EH (cell line): ENCODE data around the gene TRAPPC4.
"Not testable (repeated sequence)": the region's sequence is repeated elsewhere in the genome, so short reads cannot be mapped to it uniquely, and the experiment has no call there.

ENCODE experiments used
- DNase-seq: peaks from one replicate; pipeline ENCODE4 v3.0.0-alpha.2; 2015; ENCODE audit warnings: low read depth

TRAPPC4 gene

GRCh38 chr11:119034813-119035212 is 16.2 kb downstream of the TRAPPC4 start:
- no peak for DNase-seq

DNA sequence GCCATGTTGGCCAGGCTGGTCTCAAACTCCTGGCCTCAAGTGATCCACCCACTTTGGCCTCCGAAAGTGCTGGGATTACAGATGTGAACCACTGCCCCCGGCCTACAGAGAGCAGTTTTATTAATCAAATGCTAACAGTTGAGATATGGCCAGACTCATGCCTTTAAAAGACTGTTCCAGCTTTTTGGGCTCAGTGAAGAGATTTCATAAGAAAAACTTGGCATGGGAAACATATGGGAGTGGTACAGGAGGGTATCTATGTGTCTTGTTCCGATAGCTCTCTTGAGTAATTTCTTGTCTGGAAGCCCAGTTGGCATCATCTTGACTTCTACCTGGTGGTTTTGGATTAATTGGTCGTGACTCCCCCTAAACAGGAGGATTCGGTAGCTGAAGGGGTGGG is 20.3 kb downstream of the TRAPPC4 start:
- DNase-seq: no peak

DNA sequence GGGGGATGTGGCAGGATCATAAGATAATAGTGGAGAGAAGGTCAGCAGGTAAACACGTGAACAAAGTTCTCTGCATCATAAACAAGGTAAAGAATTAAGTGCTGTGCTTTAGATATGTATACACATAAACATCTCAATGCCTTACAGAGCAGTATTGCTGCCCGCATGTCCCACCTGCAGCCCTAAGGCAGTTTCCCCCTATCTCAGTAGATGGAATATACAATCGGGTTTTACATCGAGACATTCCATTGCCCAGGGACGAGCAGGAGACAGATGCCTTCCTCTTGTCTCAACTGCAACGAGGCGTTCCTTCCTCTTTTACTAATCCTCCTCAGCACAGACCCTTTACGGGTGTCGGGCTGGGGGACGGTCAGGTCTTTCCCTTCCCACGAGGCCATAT is 20.9 kb downstream of the TRAPPC4 start:
- not testable (repeated sequence) for DNase-seq

DNA sequence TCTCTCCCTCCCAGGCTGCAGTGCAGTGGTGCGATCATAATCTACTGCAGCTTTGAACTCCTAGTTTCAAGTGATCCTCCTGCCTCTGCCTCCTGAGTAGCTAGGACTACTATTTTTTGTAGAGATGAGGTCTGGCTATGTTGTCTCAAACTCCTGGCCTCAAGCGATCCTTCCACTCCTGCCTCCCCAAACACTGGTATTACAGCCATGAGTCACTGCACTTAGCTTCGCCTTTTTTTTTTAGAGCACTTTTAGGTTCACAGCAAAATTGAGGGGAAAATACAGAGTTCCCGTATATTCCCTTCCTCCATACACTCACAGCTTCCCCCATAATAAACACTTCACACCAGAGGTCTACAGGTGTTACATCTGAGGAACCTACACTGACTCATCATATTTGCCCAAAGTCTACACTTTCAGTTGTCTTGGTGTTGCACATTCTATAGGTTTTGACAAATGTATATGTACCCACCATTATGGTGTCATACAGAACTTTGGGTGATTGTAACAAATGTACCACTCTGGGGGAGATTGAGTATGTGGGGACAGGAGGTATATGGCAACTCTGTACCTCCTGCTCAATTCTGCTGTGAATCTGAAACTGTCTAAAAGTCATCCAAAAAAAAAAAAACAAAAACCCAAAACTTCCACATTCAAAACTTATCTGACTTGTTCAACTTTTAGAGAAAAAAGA is 23.4 kb downstream of the TRAPPC4 start:
- DNase-seq: peak; percentile 26

DNA sequence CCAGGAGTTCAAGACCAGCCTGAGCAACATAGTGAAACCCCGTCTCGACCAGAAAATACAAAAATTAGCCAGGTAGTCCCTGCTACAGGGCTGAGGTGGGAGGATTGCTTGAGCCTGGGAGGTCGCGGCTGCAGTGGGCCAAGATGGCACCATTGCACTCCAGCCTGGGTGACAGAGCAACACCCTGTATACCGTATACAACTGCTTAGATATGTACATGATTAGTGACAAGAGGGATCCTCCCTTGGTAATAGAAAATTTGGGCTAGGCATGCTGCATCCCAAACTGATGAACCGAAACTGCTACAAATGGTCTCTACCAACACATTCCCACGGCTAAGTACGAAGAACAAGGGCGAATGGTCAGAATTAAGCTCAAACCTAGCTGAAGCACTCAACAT is 24.4 kb downstream of the TRAPPC4 start:
- no peak for DNase-seq

GRCh38 chr11:119044708-119045107 is 26.1 kb downstream of the TRAPPC4 start:
- no peak for DNase-seq

DNA sequence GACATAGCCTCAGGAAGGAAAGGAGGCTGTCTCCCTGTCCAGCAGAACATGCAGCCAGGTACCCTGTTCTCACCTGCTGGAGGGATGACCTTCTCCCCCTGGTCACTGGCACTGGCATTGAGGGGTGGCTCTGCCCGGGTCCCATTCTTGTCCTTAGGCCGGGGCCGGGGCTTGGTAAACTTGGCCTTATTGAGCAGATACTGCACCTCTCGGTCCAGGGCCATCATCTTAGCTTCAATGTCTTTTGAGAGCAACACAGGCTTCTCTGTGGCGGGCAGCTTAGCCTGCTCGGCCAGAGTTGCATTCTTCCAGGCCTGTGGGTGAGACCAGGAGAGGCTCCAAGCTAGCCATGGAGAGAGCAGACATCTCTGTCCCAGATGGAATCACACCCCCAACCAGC is 27.9 kb downstream of the TRAPPC4 start:
- no peak for DNase-seq

GRCh38 chr11:119047205-119047604 is 28.6 kb downstream of the TRAPPC4 start:
- DNase-seq: no peak

DNA sequence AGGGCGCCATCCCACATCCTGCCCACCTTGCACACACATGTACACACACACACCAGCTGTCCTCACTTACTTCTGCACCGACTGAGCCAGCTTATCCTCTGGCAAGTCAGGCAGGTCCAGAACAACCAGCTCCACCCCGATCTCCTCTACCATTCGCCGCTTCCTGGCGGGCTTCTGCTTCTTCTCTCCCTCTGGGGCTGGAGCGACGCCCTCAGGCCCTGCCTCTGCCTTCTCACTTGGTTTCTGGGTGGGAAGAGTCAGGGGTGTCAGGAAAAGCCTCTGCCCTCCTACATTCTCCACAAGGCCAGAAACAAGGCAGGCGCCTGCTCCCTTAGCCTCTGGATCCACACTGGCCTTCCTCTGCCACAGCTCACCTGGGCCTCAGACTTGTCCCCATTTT is 30.1 kb downstream of the TRAPPC4 start:
- DNase-seq: no peak

- no peak for DNase-seq
Observed at GRCh38 chr11:119049081-119049480, 30.5 kb downstream of the TRAPPC4 start.

DNA sequence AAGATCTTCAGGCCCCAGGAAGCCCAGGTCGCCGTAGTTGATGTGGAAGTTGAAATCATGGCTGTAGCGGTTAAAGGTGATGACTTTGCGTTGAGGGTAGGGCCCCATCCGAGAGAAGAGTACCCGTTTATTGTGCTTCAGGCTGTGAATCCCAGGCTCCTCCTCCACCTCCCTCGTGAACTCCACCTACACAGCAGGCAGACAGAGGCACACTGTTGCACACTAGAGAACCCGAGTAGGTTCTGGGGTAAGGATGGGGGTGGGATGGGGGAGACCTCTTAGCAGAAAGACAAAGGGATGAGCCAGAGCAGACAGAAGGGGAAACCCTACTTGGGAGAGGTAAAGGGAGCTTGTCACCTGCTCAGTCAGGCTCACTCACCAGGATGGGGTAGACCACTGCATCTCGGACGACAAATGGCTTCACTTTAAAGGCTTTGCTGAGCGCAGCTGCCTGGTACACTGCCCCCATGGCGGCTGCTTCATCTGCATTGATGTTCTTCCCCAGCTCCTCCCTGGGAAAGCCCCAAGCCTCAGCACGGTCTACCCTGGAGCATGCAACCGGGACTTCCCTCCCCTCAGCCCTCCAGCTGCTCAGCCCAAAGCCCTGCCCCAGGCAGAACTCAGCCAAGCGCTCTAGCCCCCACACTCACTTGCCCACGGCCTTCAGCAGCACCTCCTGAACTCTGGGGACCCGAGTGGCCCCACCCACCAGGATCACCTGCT is 33.0 kb downstream of the TRAPPC4 start:
- DNase-seq: no peak

GRCh38 chr11:119052163-119052814 is 33.7 kb downstream of the TRAPPC4 start:
- no peak for DNase-seq

DNA sequence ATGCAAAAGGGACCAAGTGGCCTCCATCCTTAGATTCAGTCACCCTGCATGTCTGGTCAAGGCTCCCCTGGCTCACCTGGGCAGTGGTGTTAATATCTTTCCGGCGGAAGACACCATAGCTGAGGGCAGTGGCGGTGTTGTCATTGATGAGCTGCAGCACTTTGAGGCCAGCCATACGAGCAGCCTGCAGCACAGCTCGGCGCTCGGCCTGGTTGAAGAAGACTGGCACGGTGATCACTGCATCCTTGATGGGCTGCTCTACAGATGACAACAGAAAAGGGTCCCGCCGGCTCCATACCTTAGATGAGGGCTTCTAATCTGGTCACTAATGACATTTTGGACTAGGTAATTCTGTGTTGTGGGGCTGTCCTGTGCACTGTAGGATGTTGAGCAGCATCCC is 35.9 kb downstream of the TRAPPC4 start:
- DNase-seq: no peak

GRCh38 chr11:119055901-119056300 is 37.3 kb downstream of the TRAPPC4 start:
- DNase-seq: peak; percentile 59

DNA sequence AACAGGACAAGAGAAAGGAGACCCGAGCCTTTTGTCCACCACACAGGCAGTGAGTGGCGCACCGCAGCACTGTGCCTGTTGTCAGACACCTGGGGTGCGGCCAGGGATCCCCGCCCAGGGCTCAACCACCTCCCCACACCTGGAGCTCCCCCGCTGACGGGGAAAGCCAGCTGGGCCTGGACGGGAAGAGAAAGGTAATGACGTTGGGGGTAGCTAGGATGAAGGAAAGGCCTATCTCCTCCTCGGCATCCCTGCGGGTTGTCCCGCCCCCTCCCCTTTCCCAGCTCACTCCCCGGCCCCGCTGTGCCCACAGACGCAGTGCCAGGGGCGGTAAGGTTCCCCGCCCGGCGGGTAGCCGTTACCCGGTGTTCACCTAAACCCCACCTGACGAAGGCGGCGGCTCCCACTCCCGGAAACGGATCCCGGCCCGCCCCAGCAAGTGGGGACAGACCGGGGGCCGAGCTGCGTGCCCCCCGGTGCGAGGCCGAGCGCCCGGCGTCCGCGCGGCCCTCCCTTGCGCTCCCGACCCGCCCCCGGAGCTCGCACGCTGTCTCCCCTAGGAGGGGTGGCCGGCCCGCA is 37.9 kb downstream of the TRAPPC4 start:
- peak; percentile 15 for DNase-seq

- peak; percentile 97 for DNase-seq
Observed at GRCh38 chr11:119057000-119057769, 38.6 kb downstream of the TRAPPC4 start, which contains the start of gene HYOU1. Gene HYOU1 (minus strand): TSS chr11:119057205. CDS start chr11:119056160, 1,045 bp downstream.

- DNase-seq: not testable (repeated sequence)
Observed at GRCh38 chr11:119059128-119059527, 40.6 kb downstream of the TRAPPC4 start.

- no peak for DNase-seq
Observed at GRCh38 chr11:119061256-119061655, 42.7 kb downstream of the TRAPPC4 start.

DNA sequence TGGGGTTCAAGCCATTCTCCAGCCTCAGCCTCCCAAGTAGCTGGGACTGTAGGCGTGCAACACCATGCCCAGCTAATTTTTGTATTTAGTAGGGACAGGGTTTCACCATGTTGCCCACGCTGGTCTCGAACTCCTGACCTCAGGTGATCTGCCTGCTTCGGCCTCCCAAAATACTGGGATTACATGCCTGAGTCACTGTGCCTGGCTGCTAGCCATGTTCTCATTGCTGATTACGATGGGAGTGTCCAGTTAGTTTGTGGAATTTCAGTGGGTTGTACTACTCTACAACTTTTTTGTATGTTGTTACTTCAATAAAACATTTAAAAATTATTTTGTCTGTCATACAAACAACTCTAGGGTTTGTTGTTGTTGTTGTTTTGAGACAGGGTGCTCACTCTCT is 44.2 kb downstream of the TRAPPC4 start:
- peak; percentile 70 for DNase-seq

- DNase-seq: peak; percentile 53
Observed at GRCh38 chr11:119065369-119065768, 46.8 kb downstream of the TRAPPC4 start.

GRCh38 chr11:119067371-119068222 is 49.0 kb downstream of the TRAPPC4 start, which contains the start of gene VPS11:
Gene VPS11 (plus strand): TSS chr11:119067818. CDS start chr11:119067824, 6 bp downstream.
- DNase-seq: peak; percentile 98
